HUDEP-2 (cell line): ENCODE data around the gene AQP12B.
A peak's percentile ranks its signal among the peaks of the same experiment; 100 is the strongest.

ENCODE experiments used
- DNase-seq, 76 experiments: peaks; one replicate each; lab custom pipeline; 2025; ENCODE audit not compliant: unreplicated experiment in 76 of 76; lab: John Stamatoyannopoulos, UW

AQP12B gene

DNA sequence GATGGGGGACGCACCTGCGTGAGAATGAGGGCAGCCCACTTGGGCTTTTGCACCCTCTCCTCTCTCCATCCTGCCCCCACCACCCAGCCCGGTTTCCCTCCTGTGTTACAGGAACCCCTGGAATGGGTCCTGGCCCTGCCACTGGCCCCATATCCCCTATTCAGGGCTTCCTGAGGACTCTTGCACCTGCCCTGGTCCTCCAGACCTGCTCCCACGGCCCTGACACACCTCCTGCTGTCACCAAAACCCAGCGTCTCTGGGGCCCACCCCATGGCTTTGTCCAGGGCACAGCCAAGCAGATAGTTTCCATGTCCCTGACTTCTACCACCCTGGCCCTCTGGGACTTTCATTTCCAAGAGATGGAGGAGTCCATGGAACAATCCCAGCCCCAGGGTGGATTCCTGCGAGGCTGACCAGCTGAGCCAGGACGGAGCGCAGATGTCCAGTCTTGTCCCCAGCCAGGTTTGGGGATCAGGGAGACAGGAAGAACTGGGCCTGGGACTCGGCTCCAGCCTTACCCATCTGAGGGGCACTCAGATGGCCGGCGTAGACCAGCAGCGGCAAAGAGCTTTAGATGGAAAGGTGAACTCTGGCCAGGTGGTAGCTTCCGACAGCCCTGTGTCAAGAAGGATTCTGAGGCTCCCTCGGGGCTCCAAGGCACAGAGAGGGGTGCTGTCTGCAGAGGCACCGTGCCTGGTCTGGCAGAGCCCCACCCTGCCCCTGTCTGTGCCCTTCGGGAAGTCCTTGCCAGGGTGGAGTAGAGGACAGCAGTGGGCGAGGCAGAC is 45.4 kb downstream of the AQP12B start:
- no peak for DNase-seq

- DNase-seq, result no peak
Measured at GRCh38 chr2:240636563-240637115, 46.0 kb downstream of the AQP12B start.

GRCh38 chr2:240635998-240636547 is 46.6 kb downstream of the AQP12B start:
- no peak for DNase-seq

- no peak for DNase-seq
Measured at GRCh38 chr2:240635121-240635997, 47.3 kb downstream of the AQP12B start.

GRCh38 chr2:240632306-240632721 is 50.4 kb downstream of the AQP12B start:
- DNase-seq, result no peak

DNA sequence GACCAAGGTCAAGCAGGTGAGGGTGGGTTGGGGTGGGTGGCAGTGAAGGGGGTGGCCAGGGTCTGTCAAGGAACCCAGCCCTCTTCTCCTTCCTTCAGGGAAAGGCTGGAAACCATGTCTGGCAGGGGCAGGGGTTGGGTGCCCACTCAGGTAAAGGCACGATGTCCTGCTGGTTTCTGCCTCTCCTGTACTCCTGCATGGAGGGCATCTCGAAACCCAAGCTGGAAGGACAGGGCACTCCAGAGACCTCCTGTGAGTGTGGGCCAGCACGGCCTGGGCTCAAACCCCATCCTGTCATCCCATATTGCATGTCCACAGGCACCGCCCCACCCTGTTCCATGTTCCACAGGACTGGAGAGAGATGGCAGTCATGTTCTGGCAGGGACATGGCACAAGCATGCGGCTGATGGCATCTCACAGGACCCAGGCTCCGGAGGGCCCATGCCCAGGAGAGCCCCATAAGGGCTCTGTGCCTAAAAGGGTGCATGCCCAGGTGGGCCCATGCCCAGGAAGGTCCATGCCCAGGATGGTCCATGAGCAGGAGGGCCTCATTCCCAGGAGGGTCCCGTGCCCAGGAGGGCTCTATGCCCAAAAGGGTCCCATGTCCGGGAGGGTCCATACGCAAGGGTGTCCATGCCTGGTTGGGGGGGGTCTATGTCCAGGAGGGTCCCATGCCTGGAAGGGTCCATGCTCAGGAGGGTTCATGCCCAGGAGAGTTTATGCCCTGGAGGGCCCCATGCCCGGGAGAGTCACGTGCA is 51.0 kb downstream of the AQP12B start:
- no peak for DNase-seq

DNA sequence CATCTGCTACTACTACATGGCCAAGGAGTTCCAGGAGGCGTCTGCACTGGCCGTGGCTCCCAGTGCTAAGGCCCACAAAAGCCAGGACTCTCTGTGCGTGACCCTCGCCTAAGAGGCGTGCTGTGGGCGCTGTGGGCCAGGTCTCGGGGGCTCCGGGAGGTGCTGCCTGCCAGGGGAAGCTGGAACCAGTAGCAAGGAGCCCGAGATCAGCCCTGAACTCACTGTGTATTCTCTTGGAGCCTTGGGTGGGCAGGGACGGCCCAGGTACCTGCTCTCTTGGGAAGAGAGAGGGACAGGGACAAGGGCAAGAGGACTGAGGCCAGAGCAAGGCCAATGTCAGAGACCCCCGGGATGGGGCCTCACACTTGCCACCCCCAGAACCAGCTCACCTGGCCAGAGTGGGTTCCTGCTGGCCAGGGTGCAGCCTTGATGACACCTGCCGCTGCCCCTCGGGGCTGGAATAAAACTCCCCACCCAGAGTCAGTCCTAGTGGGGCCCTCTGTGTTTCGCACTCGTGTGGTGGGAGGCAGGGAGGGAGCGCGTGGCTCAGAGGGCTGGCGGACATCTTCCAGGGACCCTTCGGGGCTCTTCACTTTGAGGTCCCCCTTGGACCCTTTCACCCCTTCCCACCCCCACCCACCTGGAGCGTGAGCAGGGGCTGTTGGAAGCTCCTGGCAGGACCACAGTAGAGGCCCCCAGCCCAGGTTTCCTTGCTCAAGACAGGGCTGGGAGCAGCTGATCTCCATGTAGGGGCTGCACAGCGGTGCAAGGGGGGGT is 51.7 kb downstream of the AQP12B start:
- no peak for DNase-seq

- no peak for DNase-seq
Measured at GRCh38 chr2:240629968-240630770, 52.5 kb downstream of the AQP12B start.

DNA sequence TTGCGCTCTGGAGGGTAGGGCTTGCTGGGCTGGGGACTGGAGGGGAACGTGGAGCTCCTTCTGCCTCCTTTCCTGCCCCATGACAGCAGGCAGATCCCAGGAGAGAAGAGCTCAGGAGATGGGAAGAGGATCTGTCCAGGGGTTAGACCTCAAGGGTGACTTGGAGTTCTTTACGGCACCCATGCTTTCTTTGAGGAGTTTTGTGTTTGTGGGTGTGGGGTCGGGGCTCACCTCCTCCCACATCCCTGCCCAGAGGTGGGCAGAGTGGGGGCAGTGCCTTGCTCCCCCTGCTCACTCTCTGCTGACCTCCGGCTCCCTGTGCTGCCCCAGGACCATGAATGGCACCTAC is 53.1 kb downstream of the AQP12B start:
- DNase-seq, result no peak

GRCh38 chr2:240628808-240629618 is 53.7 kb downstream of the AQP12B start:
- no peak for DNase-seq

GRCh38 chr2:240628507-240628807 is 54.2 kb downstream of the AQP12B start:
- no peak for DNase-seq

DNA sequence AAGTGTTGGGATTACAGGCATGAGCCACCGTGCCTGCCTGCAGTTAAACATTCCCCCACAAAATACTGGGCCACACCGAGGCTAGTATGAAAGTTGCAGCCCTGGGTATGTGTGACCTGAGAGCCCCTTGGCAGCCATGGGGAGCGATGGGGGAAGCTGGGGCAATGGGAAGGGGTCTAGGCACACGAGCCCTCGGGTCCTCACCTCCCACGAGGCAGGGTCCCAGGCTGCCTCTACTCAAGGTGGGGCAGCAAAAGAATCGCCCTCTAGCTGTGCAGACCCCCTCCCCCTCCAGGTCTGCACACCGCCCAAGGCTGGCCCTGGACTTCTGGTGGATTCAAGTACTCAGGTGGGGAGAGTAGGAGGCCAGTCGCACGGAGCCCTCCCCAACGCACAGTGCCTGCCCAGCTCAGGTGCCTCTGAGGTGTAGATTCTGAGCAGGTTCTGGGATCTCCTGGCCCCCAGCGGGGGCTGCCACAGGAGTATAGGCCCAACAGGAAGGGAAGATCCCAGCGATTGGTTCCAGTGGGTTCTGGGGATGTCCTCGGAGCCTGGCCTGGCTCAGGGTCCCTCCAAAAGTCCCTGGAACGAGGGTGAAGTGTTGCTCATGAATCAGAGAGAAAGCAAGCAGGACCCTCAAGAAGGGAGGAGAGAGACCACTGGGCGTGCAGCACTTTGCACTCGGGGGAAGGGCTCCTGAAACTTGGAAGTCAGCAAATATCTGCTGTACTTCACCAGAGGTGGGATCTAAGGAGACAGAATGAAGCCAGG is 54.8 kb downstream of the AQP12B start:
- DNase-seq, result no peak

DNA sequence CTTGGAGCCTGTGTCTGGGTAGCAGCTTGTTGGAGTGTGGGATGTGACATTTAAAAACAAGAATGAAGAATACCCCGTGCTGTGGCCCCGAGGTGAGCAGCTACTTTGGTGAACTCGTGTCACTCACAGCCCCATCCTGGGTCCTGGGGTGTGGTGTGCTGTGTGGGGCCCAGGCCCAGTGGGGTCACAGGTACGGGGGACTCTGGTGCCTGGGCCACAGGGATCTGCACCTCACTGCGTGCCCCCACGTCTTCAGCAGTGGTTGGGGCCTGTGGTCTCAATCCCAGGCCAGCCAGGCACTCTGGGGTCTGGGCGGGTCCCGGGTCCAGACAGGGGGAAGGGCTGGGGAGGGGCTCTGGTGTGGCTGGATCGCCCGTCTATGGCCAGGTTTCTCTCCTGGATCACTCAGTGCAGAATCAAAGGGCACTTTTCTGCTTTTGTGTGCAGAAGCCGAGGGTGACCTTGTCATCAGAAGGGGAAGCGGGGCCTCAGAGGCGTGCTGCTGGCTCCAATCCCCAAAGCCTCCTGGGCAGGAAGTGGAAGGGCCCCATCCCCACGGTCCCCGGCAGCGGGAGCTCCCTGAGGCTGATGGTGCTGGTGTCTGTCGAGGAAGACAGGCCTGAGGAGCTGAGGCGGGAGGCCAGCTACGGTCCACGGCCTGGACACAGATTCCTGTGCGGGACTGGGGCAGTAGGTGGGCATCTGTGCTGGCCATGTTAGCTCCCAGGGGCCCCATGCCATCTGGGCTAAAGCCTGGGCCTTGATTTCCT is 56.0 kb downstream of the AQP12B start:
- DNase-seq, result peak in 1 of 76 experiments; percentile 22
